Stimulated activated CD4-positive, alpha-beta T cell treated with anti-CD3 and anti-CD28 coated beads, Interleukin-12 subunit alpha, Interleukin-12 subunit beta, amount 100 ng/mL, for 24 hours (primary cell): ENCODE results near the gene AKAP7.
A peak's percentile ranks its signal among the peaks of the same experiment; 100 is the strongest.

Experiments
- DNase-seq, 2 experiments: peaks; one replicate each; pipeline ENCODE4 v3.0.0-alpha.2; 2020; ENCODE audit warnings: low read depth in 2 of 2

The AKAP7 gene

DNA sequence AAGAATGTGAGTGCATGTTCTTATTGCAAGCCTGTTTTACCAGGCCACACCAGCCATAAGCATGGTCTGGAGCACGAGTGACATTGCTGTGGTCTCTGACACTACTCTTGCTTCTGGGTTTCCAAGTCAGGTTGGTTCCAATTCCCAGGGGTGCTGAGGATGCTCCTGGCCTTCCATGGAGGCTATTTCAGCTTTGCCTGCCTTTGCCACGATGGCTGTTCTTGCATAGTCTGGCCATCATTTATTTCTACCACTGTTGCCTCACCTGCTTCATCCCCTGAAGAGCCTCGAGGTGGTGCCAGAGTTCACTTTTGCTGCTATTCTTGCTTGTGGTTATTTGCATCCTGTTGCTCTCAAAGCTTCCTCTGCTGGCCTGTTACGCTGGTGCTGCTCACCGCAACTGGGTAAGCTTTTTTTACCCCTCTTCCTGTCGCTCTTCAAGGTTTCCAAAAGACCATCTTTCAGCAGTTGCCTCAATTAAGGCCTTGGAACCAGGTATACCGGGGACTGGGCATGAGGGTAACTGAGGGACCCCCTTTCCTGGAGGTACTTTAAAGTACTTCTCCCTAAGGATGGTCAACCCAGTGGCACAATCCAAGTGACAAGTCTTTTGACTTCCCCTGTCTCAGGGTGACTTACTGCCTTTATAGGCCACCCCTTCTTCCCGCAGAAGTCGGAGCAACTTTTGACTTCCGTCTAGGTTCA lies 64.5 kb downstream of the AKAP7 start:
- DNase-seq: peak; percentile 30 to 41

DNA sequence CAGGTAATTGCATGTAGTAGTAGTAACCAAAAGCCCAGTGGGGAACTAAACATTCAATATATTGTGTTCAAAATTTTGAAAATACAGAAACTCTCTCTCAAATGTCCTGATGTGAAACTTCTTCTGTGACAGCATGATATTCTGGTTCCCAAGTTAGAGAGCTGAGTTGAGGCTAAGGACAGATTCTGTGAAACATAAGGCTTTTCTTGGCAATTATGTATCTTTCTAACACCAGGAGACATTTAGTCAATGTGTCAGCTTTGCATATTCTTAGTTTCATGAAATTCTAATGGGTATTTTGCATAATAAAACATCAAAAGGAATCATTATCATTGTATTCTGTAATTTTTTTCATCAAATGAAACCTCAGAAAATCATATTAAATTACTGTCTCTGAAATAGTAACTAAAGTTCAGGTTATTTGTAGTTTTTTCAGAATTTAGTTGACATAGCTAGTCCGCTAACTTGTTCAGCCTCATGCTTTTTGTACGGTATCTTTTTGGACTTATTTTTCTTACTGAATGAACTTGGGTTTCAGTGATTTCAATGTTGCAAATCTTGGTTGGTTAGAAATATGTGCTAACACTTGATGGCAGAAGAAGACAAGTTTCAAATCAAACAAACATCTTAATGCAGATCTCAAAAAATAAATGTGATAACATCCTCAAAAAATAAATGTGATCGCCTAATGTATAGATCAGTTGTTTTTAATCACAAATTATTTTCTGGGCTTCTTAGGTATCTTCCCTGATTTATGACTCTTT lies 70.4 kb downstream of the AKAP7 start:
- DNase-seq: no peak

DNA sequence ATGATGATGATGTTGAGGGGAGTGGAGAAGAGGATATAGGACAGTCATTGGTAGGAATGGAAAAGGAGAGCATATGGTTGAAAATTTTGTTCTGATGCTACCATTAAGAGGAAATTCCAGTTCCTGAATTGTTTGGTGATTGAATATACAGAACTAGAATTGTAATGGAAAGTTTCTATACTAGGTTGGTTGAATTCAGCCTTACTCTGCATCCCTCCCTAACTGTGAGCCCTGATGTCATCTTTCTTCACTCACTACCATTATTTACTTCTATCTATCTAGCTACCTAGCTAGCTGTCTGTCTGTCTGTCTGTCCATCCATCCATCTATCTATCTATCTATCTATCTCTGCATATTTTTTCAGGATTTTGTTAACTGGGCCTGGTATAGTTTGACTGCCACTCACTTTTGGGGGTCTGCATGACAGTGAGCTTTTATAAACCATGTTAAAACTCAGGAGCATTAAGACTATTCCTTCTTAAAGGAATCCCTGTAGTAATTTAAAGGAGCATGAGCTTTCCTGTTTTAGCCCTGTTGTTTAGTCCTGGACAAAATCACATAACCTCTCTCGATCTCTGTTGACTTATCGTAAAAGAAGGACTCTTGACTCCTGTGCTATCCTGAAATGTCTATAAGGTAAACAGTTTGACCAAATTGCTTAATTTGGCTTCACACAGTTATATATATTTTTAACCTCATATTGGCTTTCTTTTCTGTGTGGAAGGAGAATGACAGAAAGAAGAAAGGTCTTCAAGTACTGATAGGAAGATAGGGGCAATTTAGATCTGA lies 71.4 kb downstream of the AKAP7 start:
- DNase-seq: no peak

DNA sequence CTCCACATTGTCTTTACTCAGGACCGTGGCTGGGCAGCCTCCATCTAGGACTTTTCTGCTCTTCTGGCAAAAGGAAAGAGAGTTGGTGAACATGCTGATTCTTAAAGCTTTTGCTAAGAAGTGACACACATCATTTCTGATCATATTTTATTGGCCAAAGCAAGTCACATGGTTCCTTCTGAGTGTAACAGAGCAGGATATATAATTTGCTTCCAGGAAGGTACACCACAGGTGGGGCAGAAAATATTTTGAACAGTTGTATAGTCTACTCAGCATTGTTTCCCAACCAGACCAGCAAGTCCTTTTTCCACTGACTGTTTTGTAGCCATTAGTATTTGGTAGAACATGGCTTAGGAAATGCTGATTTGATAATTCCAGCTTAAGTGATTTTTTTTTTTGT lies 73.5 kb downstream of the AKAP7 start:
- DNase-seq: no peak

DNA sequence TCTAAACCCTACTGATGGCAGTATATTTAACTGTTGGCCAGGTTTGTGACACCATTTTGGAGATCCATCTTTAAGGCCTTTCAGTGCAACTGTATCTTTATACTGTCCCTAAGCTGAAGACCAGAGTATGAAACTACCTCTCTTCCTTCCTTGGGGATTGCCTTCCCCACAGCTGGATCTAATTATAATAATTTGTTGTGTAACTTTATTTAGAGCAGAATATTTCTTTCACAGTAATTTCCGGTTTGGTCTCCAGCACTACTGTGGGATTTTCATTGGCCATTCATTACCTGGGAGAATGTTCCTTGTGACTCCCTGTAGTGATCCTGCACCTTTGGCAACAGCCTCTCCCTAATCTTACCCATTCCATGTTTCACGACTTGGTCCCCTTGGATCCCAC lies 75.2 kb downstream of the AKAP7 start:
- no peak for DNase-seq

DNA sequence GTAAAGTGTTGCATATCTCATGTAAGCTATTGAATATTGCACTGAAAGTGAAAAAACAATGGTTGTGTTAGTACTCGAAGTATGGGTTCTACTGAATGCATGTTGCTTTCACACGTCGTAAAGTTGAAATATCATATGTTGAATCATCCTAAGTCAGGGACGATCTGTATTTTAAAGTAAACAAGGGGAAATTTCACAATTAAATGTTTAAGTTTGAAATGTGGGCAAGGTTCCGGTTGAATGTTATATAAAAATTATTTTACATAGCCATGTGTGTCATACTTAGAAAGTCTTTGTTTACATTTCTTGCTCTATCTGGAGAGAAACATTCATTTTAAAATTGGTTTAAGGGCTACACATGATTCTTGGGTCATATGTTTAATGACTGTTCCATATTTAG lies 76.8 kb downstream of the AKAP7 start:
- DNase-seq: no peak

DNA sequence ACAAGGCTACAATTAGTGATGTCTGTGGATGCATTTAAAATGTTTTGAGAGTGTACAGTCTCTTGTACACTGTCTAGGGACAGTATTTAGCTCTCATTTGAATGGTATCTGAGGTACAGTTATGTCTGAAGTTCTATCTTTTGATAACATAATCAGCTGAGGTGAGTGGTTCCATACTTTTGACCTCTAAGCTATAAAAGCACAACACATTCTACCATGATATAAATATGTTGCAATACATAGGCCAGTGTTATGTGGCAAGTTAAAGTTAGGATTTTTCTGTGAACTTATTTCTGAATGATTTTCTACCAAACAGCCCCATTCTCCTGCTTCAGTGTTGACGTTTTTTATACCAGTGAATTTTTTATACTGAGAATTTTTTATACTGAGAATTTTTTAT lies 77.6 kb downstream of the AKAP7 start:
- no peak for DNase-seq

DNA sequence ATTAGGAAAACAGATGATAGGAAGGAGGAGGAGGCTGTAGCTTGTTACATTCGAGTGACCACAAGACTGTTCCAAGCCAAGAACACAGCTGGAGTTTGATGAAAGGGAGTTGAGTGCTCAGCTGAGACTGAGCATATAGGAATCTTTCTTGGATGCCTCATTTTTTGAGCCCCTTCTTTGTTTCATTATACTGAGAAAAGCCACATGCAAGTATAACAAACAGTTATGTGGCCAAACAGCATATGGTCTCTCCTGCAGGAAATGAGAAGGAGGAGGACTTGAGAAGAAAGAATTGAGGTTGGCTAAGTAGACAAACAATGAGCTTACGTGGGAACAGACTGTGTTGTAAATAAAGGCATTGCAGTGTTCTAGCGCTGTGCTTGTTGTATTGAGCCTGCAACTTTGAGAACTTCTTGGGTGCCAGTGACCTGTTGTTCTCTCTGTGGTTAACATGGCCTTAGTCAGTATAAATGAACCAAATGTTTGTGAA lies 78.3 kb downstream of the AKAP7 start:
- DNase-seq: no peak

DNA sequence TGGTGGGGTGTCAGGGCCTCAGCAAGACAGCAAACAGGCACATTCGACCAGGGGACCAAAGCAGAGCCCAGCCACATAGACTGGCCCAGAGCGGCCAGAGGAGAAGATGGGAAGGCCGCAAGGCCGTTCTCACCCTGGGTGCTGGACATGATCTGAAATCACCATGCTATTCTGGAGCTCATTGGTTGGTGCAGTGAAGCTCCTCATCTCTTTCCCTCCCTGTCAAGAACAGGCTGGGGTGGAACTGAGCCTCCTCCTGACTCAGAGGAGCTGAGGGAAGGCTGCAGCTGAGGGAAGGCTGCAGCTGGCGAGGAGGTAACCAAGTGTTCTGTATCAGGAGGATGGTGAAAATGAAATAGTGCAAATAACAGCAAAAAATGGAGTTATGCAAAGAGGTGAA lies 80.0 kb downstream of the AKAP7 start:
- DNase-seq: no peak

DNA sequence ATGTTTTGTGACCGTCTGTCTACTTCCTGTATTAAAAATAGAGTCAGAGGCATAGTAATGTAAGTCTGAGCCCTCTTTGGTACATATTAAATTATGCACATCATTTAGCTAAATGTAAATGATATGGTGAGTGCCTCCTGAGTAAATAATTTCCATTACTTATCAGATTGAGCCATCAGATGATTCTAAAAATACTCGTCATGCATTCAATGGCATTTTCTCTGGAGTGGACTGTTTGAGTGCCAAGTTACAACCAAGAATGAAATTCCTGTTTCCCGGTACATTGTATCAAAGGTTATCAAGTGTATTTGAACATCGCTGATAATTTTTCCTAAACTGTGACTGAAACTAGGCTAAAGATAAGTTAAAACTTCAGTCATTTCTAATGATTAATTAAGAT lies 81.0 kb downstream of the AKAP7 start:
- DNase-seq: no peak

DNA sequence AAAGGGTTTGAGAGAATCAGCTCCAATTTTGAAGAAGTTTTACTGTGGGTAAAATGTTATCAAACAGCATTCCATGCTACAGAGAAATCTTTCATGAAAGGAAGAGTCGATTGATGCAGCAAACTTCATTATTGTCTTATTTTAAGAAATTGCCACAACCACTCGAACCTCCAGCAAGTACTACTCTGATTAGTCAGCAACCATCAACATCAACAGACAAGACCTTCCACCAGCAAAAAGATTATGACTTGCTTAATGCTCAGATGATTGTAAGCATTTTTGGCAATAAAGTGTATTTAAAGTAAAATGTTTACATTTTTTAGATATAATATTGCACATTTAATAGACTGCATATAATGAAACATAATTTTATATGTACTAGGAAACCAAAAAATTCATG lies 87.5 kb downstream of the AKAP7 start:
- DNase-seq: no peak

DNA sequence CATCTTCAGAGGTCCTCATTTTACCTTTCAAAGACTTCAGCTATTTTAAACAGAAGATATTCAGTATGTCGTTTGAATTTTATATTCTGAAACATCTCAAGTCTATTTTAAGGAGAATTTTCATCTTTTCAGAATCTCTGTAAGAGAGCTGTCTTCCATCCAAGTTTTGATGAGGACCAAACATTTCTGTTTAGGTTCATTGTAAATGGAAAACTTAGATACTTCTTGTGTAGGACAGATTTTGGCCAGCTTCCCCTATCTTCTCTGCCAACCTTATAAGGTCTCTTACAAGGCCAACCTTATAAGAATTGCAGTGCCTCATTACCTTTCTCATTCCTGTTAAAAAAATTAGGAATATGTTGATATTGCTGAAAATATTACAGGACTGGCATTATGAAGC lies 88.1 kb downstream of the AKAP7 start:
- DNase-seq: no peak

DNA sequence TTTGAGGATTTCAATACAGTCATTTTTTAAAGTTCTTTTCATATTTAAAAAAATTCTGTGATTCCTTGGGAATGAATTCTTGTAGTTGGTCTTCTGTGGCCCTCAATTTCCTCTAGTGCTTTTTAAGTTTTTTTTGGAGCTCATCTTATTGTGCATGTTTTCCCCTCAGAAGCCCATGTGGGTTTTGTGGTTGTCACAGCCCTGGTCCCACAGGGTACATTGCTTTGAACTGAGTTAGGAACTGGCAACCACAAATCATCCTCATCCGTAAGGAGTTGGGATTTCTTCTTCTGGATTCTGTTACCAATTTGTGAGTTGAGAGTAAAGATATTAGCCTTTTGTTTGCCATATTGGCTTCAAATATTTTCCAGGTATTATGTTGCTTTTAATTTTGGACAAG lies 89.9 kb downstream of the AKAP7 start:
- no peak for DNase-seq

DNA sequence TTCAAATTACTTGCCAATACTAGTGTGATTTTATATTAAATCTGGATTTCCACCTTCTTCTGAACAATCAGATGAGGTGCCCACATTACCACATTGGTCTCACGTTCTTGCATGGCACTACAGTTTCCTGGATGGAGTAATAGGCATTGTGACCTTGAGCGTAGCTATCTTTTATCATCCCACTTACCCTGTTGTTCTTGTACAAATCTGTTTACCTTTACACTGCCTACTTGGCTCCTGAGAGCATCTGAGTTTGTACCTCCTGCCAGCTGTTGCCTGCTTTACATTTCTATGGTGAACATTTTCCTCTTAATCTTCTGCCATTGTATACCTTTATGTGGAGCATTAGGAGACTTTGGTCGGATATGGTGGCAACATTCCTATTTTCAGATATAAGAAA lies 90.7 kb downstream of the AKAP7 start:
- DNase-seq: no peak

DNA sequence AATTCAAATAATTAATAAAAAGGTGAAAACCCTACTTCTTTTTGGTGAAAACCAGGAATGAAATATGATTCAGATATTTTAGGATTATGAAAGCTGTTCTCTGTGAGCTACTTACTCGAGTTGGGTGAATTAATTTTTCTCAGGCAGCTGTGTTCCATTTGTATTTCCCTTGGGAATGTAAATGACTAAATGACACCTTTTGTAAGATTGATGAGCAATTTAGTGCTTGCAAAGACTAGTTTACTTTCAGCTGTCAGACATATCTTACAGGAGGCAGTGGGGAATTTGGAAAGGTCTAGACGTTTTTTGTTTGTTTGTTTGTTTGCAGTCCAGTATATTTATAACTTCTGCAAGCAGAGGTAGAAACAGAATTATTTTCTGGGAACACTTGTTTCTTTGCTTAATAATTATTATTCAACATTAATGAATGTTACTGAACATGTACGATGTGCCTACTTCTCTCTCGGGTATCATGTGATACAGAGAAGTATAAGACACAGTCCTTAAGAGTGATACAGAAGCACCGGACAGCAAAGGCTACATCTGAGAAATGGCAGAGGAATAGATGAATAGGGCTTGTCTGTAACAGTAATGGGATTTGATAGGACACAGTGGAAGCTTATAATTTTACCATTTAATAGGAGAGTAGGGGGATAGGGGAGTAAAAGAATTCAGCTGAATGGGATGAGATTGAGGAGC lies 91.3 kb downstream of the AKAP7 start:
- no peak for DNase-seq

DNA sequence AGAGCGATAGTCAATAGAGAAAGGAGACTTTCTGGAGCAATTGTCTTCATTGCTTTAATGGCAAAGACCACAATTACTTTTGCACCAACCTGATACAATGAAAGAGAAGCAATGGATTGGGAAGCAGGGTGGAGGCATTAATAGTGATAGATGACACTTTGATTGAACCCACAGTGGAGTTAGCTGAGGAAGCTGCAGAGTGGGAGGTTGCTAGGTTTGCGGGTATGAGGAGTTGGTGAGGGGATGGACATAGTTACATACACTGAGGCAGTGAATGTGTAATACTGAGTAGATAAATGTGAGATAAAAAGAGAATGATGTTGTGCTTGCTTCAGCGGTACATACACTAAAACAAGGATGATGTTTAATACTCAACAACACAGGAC lies 91.9 kb downstream of the AKAP7 start:
- DNase-seq: no peak

DNA sequence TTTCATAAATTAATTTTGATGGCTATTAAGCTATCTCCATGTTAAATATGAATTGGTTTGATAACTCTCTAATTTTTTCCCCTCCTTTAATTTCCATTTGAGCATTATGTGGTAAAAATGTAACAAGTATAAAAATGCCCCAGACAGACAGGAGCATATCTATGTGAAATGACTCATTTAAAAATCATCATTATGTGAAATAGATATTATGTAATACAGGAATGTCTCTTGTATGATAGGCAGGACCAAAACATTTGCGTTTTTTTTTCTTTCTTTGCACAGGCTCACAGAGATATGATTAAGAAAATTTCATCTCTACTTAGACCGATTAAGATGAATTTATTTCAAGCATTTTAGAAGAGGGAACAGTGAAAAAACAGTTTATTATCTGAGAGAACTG lies 95.8 kb downstream of the AKAP7 start:
- DNase-seq: no peak

DNA sequence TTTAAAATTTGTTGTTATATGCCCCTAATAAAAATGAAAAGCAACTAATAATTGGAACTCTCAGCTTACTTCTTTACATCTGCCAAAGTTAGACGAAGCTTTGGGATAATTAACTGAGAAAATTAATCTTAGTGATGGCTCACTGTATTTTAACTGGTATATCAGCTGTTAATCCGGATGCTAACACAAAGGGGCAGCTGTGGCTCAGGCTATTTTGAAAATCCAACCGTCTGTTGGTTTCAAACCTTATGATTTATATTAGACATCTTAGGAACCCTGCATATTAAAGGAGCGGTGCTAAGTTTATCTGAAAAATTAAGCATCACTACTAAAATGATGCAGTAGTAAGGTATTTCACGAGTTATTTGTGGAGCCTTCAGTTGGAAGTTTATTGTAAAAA lies 96.6 kb downstream of the AKAP7 start:
- DNase-seq: no peak

DNA sequence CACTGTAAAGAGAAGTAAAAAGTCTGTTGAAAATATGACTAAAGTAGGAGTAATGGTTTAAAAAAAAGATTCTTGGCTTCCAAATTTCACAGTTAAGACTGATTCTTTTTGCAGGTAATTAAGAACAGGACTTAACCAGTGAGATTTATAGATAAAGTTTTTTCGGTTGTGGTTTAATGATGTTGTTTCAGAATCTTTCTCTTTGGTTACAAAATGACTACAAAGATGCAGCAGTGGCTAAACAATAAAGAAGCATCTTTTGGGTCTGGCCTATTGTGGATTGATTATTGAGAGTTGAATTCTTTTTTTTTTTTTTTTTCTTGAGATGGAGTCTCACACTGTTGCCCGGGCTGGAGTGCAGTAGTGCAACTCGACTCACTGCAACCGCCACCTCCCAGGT lies 109.7 kb downstream of the AKAP7 start:
- no peak for DNase-seq

DNA sequence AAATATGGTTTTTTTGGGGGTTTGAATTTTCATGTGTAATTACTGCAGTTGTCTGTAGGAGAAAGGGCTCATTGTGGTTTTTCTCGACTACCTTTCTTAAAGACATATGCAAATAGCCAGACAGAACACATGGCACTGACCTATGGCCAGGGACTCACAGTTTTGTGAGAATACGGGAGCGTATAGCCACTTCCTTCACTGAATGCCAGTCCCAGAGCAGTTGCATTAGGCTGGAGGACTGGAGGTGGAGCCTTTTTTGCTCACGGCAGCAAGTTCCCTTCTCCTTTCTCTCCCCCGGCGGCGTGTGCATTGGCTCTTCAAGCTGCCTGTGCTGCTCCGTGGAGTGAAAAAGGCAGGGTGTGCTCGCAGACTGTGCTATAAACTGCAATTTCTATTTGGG lies 114.9 kb downstream of the AKAP7 start:
- DNase-seq: no peak

DNA sequence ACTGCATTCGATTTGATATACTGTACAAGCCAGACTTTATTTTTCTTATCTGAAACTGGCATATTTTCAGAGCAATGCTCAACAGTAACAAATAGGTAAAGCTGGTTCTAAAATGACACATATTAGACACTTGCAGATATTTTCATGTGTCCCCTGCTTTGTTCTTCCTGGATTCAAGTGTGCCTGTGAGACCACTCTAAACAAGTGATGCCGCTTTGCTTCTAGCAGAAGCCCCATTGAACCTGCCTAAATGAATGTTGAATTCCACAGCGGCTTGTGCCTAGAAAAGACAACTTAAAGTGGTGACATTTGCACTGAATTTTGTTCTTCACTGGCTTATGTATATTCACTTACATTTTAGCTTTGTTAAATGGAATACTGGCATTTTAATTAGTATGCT lies 115.7 kb downstream of the AKAP7 start:
- no peak for DNase-seq

DNA sequence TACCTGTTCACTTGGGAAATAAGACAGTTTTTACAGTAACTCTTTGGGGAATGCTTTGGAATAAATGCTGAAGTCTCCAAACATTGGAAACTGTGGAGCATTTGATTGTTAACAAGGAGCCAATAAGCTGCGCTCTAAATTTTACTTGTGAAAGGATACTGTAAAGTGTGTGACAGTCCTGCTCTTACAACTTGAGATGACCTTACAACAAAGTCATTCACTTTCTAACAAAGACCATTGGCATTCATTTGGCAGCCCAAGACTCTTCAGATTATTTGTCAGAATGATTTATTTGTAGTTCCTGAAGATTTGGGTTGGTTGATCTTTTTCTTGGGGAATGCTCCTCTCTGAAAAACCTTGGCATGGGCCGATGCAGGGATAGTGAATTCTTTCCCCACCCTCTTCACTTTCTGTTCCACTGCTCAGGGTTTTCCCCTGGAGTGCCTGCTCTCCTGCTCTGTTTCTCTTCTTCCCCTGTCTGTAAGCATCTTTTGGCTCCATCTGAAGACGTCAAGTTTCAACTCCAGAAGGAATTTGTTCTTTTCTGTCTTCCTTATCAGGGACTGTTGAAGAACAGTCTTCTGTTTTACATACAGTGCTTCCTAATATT lies 116.4 kb downstream of the AKAP7 start:
- DNase-seq: no peak
